ENCODE results near the gene HIC2. TPM values are rescaled to one million over a fixed set of nuclear protein-coding genes. Genes with fewer than 3 reads are reported as not detected.
"Not testable (repeated sequence)": the region's sequence is repeated elsewhere in the genome, so short reads cannot be mapped to it uniquely, and the experiment has no call there.

The HIC2 gene
- total RNA-seq, 6 experiments from 2014 or later: 0.88 to 1.9 (median 1.4) TPM

DNA sequence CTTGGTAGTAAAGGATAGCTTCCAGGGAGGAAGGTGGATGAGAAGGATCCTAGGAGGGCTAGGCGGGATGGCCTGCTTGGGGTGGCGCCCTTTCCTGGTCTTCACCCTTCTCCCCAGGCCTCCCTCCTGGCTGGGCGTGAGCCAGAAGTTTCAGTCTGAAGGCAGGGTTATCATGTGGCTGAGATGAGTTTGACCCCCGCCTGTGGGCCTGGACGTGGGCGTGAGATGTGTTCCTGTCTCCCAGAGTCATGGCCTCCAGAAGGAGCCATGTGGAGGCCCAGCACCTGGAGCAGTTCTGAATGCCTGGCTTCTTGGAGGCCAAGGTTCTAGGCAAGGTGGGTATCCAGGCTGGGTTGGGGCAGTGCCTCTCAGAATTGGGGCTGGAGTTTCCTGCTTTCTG is 20.8 kb downstream of the HIC2 start:
- H3K9me3 ChIP-seq; H3K4me3 ChIP-seq; intact Hi-C loops (cut with DNase I); H3K36me3 ChIP-seq; ATAC-seq; H3K4me1 ChIP-seq; H3K27me3 ChIP-seq; H3K27ac ChIP-seq: not testable (repeated sequence)
- WGBS (ENCODE audit: insufficient coverage, low coverage, low lambda C conversion rate, missing lambda C conversion rate): 88% methylated on average over 4 of the region's 6 CpGs
- peak in 2 of 3 donors; percentile 7 to 11 for DNase-seq

GRCh38 chr22:21440018-21440636 is 23.0 kb downstream of the HIC2 start:
- ATAC-seq: peak in 3 of 4 donors; percentile 6 to 18 (median 14)
- H3K27ac ChIP-seq; H3K4me1 ChIP-seq; H3K36me3 ChIP-seq; H3K27me3 ChIP-seq; DNase-seq; H3K9me3 ChIP-seq; H3K4me3 ChIP-seq; intact Hi-C loops (cut with DNase I): not testable (repeated sequence)
- no CpG with 5 or more reads among the region's 10 CpGs for WGBS (ENCODE audit: insufficient coverage, low coverage, low lambda C conversion rate, missing lambda C conversion rate)

DNA sequence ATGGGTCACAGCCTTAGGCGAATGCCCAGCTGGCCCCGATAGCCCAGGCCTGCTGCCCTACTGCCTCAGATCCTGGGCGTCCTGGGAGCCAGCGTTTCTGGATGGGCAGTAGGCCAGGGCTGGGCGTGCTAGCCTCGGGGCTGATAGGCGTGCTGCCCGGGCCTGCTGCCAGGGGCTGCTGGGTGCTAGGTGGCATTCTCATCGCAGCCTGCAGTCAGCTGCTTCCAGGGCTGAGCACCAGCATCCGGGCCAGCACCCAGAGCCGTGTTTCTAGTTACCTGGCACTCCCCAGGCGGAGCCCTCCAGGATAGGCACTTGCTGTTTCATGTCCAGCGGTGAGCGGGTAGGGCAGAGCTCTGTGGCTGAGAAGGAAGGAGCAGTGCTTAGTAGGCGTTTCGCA is 23.5 kb downstream of the HIC2 start:
- H3K9me3 ChIP-seq; H3K27ac ChIP-seq; H3K4me3 ChIP-seq; H3K36me3 ChIP-seq; intact Hi-C loops (cut with DNase I); H3K27me3 ChIP-seq; DNase-seq; H3K4me1 ChIP-seq: not testable (repeated sequence)
- peak; percentile 77 to 84 (median 82) for ATAC-seq
- WGBS (ENCODE audit: insufficient coverage, low coverage, low lambda C conversion rate, missing lambda C conversion rate): no CpG with 5 or more reads among the region's 16 CpGs

DNA sequence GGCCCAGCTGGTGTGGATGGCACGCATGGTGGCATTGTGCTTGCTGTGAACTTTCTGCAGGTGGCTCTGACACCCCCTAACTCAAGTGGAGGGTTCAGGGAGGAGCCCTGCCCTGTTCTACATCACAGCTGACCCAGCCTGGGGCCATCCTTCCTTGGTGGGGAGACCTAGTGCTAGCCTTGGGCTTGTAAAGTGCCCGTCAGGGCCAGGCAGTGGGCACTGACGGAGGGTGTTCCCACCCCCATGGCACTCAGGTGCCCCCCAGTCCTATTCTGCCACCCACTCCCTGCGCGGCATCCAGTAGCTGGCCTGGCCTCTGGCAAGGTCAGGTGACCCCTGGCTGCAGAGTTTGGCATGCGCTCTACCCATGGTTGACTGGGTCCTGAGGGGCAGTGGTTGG is 24.0 kb downstream of the HIC2 start:
- intact Hi-C loops (cut with DNase I); H3K27me3 ChIP-seq; ATAC-seq; H3K36me3 ChIP-seq; H3K4me1 ChIP-seq; H3K4me3 ChIP-seq; H3K27ac ChIP-seq; H3K9me3 ChIP-seq: not testable (repeated sequence)
- no CpG with 5 or more reads among the region's 6 CpGs for WGBS (ENCODE audit: insufficient coverage, low coverage, low lambda C conversion rate, missing lambda C conversion rate)
- DNase-seq: peak in 1 of 3 donors; percentile 37

GRCh38 chr22:21442123-21442522 is 25.0 kb downstream of the HIC2 start:
- H3K27me3 ChIP-seq; DNase-seq; intact Hi-C loops (cut with DNase I); H3K4me3 ChIP-seq; H3K27ac ChIP-seq; H3K36me3 ChIP-seq; H3K4me1 ChIP-seq; ATAC-seq; H3K9me3 ChIP-seq: not testable (repeated sequence)
- no CpG with 5 or more reads among the region's 9 CpGs for WGBS (ENCODE audit: insufficient coverage, low coverage, low lambda C conversion rate, missing lambda C conversion rate)

DNA sequence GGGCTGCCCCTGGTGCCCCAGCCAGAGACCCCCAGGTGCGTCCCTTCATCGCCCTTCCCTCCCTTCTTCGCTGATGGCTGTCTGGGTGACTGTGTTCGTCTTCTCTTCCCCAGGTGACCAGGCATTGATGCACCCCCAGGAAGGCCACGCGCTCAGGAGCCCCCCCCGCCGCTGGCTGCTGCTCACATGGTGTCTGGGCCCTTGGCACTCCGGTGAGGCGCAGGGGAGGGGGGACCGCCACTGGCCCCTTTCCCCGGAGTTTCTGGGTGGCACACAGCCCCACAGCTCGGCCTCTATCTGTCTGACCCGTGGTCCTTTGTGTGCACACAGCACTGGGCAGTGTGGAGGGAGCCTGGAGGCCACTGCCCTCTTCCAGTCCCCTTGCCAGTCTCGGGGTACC is 25.5 kb downstream of the HIC2 start:
- H3K27me3 ChIP-seq; H3K9me3 ChIP-seq; H3K4me3 ChIP-seq; H3K27ac ChIP-seq; H3K36me3 ChIP-seq; ATAC-seq; H3K4me1 ChIP-seq; intact Hi-C loops (cut with DNase I): not testable (repeated sequence)
- WGBS (ENCODE audit: insufficient coverage, low coverage, low lambda C conversion rate, missing lambda C conversion rate): no CpG with 5 or more reads among the region's 15 CpGs
- DNase-seq: peak in 2 of 3 donors; percentile 19 to 44

GRCh38 chr22:21443057-21443734 is 26.0 kb downstream of the HIC2 start:
- no peaks in the 10 kb centered on the region for H3K4me1 ChIP-seq
- H3K27me3 ChIP-seq: no peaks in the 10 kb centered on the region
- H3K9me3 ChIP-seq: no peaks in the 10 kb centered on the region
- peaks cover 0 to 4% (median under 1%) of the 10 kb centered on the region in 4 donors for H3K36me3 ChIP-seq
- WGBS (ENCODE audit: insufficient coverage, low coverage, low lambda C conversion rate, missing lambda C conversion rate): 21% methylated on average over 5 of the region's 13 CpGs
- intact Hi-C loops (cut with DNase I): no loop called here
- ATAC-seq: no peak
- no peak overlapping the region for H3K4me3 ChIP-seq
- H3K27ac ChIP-seq: no peak overlapping the region
- TF ChIP-seq POLR2A (IDR thresholded peaks at IDR 0.05): no peak
- no peak for TF ChIP-seq CTCF (IDR thresholded peaks at IDR 0.05)
- DNase-seq: peak in 2 of 3 donors; percentile 16 to 54
